AG09319 (cell line): Measurements from ENCODE around the gene RIT2.

Experiments used
- DNase-seq: peaks from one replicate; pipeline ENCODE4 v3.0.0-alpha.2; 2010; ENCODE audit warnings: low read depth; ENCODE audit errors: extremely low read depth
- CTCF ChIP-seq: IDR thresholded peaks from 2 replicates; pipeline ENCODE4 v1.5.1; 2011; ENCODE audit warnings: low read depth, mild to moderate bottlenecking, inconsistent platforms, low read length, moderate library complexity

The RIT2 gene

DNA sequence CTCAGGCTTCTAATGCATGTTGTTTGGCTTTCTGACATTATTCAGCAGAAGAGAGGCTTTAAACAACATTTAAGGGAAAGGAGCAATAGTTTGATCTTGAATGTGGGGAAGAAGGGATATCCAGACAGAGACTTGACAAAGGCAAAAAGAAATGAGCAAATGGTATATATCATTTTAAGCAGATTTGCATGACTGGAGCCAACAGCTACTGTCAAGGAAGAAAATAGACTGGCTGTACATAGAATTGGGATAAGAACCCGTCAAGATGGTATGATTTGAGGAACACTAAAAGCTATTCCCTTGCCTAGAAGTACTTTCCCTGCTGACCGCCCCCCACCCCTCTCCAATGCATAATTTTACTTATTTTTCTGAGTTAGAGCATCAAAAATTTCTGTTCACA lies 174.5 kb downstream of the RIT2 start:
- TF ChIP-seq CTCF, result no peak
- no peak for DNase-seq

GRCh38 chr18:42937436-42937835 lies 178.0 kb downstream of the RIT2 start:
- no peak for DNase-seq
- TF ChIP-seq CTCF, result no peak

DNA sequence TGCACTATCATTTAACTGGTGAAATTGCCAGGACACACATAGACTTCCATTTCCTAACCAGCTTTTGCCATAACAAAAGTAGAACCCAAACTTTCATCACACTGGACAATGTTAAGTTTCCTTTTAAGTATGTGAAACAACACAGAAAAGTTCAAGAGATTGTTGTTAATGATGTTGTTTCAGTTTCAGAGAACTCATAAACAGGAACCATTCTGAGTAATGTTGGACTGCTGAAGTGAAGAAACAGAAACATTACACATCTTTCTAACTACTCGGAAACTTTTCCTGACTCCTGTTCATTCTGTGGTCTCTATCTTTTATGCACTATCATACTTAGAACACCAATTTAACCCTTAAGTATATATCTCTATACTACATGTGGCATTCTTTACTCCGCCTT lies 179.2 kb downstream of the RIT2 start:
- DNase-seq, result no peak
- TF ChIP-seq CTCF, result no peak

DNA sequence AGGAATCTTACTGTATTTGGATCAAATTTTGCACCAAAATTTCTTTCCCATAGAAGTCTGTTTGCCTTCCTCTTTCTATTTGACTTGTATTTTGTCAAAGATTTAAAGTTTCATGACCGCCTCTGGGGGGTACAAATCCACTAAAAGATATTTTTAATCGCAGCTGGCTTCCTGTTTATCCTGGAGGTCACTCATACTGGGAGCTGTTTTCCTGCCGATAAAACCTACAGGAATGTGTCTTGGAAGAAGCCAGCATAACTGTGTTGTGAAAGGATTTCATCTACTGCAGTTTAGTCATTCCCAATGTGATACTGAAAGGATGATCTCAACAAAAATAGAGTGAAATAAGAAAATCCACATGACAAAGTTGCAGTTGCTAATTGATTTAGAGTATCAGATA lies 184.0 kb downstream of the RIT2 start:
- DNase-seq, result no peak
- TF ChIP-seq CTCF, result no peak

DNA sequence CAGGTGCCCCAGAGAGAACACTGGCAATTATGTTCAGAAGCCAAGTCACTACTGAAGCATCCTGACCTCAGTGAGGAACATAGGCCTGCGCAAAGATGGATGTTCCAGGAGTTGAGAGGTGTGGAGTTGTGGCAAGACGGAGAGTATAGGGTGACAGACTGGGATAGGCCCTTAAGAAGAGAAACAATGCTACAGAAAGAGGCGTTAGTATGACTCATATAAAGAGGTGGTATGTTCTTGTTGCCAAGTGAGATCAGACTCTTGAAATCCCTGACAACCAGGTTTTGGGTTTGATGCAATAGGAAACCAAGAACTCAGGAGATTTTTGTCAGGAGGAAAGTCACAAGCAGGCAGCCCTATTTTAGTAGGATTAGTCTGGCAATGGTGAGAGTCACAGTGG lies 185.6 kb downstream of the RIT2 start:
- no peak for TF ChIP-seq CTCF
- no peak for DNase-seq

DNA sequence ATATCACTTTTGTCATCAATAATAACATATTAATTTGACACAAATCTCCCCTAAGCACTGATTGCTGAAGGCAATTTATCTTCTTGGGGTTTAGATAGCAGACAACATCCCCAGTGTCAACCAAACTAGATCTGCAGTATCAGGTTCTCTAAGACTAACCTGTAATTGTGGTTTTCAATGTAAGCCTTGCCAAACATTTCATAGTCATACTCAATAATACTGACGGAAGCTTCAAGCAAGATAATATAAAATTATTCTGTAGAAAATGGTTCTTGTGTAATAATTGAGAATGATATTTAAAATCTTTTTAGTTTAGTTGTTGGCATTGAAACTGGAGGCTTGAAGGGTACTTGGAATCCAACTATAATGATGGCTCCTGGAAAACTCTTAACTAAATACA lies 186.3 kb downstream of the RIT2 start:
- no peak for TF ChIP-seq CTCF
- DNase-seq, result no peak

DNA sequence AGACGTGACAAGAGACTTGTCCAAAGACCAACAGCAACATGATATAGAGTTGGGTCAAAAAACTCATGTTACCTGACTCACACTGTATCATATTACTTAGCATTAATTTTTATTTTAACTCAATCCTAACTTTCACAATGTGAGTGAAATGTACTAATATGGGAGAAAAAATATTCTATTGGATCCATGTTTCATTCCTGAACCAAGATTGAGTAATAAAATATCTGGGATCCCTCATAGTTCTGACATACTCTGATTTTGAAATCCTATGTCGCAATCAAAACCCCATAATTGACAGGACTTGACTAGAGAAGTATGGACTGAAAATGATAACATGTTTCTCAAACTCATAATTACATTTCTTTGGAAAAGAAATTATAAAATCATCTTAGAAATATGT lies 190.4 kb downstream of the RIT2 start:
- no peak for DNase-seq
- TF ChIP-seq CTCF, result no peak

DNA sequence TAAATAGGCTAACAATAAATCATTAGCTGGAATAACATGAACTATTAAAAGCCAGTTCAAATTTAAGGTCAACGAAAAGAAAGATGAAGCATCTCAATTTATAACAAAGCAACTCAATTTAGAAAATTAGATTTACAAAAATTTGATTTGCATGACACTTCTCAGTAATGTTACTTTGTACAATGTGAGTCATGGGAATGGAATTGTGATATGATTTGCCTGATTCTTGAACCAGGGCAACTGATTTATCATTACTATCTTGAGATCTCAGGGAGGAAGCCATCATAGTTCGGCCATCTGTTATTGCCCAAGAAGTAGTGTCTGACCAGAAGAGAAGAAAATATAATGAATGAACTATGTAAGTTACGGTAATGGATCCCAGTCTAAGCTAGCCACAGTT lies 193.1 kb downstream of the RIT2 start:
- DNase-seq, result no peak
- no peak for TF ChIP-seq CTCF
